ENCODE data around the gene MYO3B. TPM values are rescaled to one million over a fixed set of nuclear protein-coding genes. Genes with fewer than 3 reads are reported as not detected.

Gene MYO3B
- total RNA-seq, 1 experiment from 2014 or later: 0.50 TPM

DNA sequence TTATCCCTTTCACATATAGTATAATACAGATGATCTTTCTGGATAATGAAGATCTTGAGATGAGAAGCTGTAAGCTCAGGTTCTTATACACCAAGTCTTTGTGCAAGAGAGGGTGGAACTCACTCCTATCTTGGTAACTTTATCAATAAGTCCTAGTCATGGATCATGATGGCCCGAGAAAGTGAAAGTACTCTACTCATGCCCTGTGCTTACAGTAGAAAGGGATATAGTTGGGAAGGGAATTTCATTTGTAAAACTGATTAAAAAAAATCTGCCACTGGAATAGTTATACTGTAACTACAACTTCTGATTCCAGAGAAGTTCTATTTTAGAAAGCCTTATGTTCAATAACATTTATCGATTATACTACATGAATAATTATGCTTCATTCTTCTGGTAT lies 51.8 kb downstream of the MYO3B start:
- no peak overlapping the region for H3K27ac Mint-ChIP-seq
- TF ChIP-seq ETV6 (CRISPR knock-in tag; IDR thresholded peaks at IDR 0.05) (no peak), ATF1 (CRISPR knock-in tag; IDR thresholded peaks at IDR 0.05) (no peak), NR2C2 (CRISPR knock-in tag; IDR thresholded peaks at IDR 0.05) (no peak), NR1H2 (CRISPR knock-in tag; IDR thresholded peaks at IDR 0.05) (no peak), ZBTB21 (CRISPR knock-in tag; IDR thresholded peaks at IDR 0.05; ENCODE audit: borderline replicate concordance) (no peak), ZNF671 (CRISPR knock-in tag; IDR thresholded peaks at IDR 0.05) (no peak), IRF2 (CRISPR knock-in tag; IDR thresholded peaks at IDR 0.05; ENCODE audit: borderline replicate concordance, low read depth) (no peak), OVOL2 (CRISPR knock-in tag; IDR thresholded peaks at IDR 0.05; ENCODE audit: borderline replicate concordance) (no peak), NR3C1 (CRISPR knock-in tag; conservative IDR thresholded peaks at IDR 0.05; ENCODE audit: low read depth) (no peak), TEAD4 (CRISPR knock-in tag; IDR thresholded peaks at IDR 0.05) (no peak), GRHL2 (CRISPR knock-in tag; IDR thresholded peaks at IDR 0.05; ENCODE audit: insufficient replicate concordance, severe bottlenecking) (no peak), FOXP1 (CRISPR knock-in tag; IDR thresholded peaks at IDR 0.05; ENCODE audit: borderline replicate concordance) (no peak)
- TF ChIP-seq, protein P1, sequence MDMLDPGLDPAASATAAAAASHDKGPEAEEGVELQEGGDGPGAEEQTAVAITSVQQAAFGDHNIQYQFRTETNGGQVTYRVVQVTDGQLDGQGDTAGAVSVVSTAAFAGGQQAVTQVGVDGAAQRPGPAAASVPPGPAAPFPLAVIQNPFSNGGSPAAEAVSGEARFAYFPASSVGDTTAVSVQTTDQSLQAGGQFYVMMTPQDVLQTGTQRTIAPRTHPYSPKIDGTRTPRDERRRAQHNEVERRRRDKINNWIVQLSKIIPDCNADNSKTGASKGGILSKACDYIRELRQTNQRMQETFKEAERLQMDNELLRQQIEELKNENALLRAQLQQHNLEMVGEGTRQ (CRISPR knock-in tag; IDR thresholded peaks at IDR 0.05): no peak
- TF ChIP-seq, protein P2, sequence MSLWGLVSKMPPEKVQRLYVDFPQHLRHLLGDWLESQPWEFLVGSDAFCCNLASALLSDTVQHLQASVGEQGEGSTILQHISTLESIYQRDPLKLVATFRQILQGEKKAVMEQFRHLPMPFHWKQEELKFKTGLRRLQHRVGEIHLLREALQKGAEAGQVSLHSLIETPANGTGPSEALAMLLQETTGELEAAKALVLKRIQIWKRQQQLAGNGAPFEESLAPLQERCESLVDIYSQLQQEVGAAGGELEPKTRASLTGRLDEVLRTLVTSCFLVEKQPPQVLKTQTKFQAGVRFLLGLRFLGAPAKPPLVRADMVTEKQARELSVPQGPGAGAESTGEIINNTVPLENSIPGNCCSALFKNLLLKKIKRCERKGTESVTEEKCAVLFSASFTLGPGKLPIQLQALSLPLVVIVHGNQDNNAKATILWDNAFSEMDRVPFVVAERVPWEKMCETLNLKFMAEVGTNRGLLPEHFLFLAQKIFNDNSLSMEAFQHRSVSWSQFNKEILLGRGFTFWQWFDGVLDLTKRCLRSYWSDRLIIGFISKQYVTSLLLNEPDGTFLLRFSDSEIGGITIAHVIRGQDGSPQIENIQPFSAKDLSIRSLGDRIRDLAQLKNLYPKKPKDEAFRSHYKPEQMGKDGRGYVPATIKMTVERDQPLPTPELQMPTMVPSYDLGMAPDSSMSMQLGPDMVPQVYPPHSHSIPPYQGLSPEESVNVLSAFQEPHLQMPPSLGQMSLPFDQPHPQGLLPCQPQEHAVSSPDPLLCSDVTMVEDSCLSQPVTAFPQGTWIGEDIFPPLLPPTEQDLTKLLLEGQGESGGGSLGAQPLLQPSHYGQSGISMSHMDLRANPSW (CRISPR knock-in tag; conservative IDR thresholded peaks at IDR 0.05; ENCODE audit: low read depth): no peak
- TF ChIP-seq, protein P3, sequence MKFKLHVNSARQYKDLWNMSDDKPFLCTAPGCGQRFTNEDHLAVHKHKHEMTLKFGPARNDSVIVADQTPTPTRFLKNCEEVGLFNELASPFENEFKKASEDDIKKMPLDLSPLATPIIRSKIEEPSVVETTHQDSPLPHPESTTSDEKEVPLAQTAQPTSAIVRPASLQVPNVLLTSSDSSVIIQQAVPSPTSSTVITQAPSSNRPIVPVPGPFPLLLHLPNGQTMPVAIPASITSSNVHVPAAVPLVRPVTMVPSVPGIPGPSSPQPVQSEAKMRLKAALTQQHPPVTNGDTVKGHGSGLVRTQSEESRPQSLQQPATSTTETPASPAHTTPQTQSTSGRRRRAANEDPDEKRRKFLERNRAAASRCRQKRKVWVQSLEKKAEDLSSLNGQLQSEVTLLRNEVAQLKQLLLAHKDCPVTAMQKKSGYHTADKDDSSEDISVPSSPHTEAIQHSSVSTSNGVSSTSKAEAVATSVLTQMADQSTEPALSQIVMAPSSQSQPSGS (CRISPR knock-in tag; IDR thresholded peaks at IDR 0.05; ENCODE audit: borderline replicate concordance, low read depth): no peak
- TF ChIP-seq, protein P4, sequence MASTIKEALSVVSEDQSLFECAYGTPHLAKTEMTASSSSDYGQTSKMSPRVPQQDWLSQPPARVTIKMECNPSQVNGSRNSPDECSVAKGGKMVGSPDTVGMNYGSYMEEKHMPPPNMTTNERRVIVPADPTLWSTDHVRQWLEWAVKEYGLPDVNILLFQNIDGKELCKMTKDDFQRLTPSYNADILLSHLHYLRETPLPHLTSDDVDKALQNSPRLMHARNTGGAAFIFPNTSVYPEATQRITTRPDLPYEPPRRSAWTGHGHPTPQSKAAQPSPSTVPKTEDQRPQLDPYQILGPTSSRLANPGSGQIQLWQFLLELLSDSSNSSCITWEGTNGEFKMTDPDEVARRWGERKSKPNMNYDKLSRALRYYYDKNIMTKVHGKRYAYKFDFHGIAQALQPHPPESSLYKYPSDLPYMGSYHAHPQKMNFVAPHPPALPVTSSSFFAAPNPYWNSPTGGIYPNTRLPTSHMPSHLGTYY (CRISPR knock-in tag; IDR thresholded peaks at IDR 0.05): no peak
- TF ChIP-seq, protein P5, sequence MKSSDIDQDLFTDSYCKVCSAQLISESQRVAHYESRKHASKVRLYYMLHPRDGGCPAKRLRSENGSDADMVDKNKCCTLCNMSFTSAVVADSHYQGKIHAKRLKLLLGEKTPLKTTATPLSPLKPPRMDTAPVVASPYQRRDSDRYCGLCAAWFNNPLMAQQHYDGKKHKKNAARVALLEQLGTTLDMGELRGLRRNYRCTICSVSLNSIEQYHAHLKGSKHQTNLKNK (CRISPR knock-in tag; IDR thresholded peaks at IDR 0.05): no peak
- TF ChIP-seq, protein P6, sequence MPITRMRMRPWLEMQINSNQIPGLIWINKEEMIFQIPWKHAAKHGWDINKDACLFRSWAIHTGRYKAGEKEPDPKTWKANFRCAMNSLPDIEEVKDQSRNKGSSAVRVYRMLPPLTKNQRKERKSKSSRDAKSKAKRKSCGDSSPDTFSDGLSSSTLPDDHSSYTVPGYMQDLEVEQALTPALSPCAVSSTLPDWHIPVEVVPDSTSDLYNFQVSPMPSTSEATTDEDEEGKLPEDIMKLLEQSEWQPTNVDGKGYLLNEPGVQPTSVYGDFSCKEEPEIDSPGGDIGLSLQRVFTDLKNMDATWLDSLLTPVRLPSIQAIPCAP (CRISPR knock-in tag; IDR thresholded peaks at IDR 0.05): no peak
- TF ChIP-seq, protein P7, sequence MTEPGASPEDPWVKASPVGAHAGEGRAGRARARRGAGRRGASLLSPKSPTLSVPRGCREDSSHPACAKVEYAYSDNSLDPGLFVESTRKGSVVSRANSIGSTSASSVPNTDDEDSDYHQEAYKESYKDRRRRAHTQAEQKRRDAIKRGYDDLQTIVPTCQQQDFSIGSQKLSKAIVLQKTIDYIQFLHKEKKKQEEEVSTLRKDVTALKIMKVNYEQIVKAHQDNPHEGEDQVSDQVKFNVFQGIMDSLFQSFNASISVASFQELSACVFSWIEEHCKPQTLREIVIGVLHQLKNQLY (CRISPR knock-in tag; IDR thresholded peaks at IDR 0.05): no peak
- TF ChIP-seq, protein P8, sequence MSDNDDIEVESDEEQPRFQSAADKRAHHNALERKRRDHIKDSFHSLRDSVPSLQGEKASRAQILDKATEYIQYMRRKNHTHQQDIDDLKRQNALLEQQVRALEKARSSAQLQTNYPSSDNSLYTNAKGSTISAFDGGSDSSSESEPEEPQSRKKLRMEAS (CRISPR knock-in tag; IDR thresholded peaks at IDR 0.05): no peak
- CTCF ChIA-PET: interaction anchor here (1.4 kb wide), 1 partner anchor 224 kb away, joined by 4 read pairs; no protein-coding TSS in a partner anchor
- no peak for ATAC-seq
- H3K36me3 Mint-ChIP-seq: no peaks in the 10 kb centered on the region
- no peak overlapping the region for H3K4me3 Mint-ChIP-seq
- H3K27me3 Mint-ChIP-seq (ENCODE audit: low read depth): peaks cover 6% of the 10 kb centered on the region
- no peak for DNase-seq (ENCODE audit: low spot score)
- peaks cover 4% of the 10 kb centered on the region for H3K9me3 Mint-ChIP-seq
- peaks cover 16% of the 10 kb centered on the region for H3K4me1 Mint-ChIP-seq
- POLR2A ChIA-PET: no interaction called here

All from WTC11 (cell line).